ENCODE results near the gene TANGO6. TPM values are rescaled to one million over a fixed set of nuclear protein-coding genes. Genes with fewer than 3 reads are reported as not detected.

TANGO6 gene
- total RNA-seq, 2 experiments from 2014 or later, result 22.7 to 22.8 TPM

- no TSS peak for BruUV-seq (replicated peaks)
- intact Hi-C loops (cut with micrococcal nuclease; ENCODE audit: unreplicated experiment), result no loop called here
- H3K79me2 ChIP-seq (ENCODE audit: insufficient read depth, low read depth, low read length), result no peaks in the 10 kb centered on the region
- no peak overlapping the region for H3K27ac ChIP-seq (ENCODE audit: low read depth, low read length, poor library complexity, severe bottlenecking)
- no peaks in the 10 kb centered on the region for H3K36me3 ChIP-seq (ENCODE audit: insufficient read depth, low read length)
- TF ChIP-seq EZH2phosphoT487 (IDR thresholded peaks at IDR 0.05; ENCODE audit: borderline replicate concordance, low read depth, low read length), result no peak
- TF ChIP-seq CTCF (conservative IDR thresholded peaks at IDR 0.05; ENCODE audit: low read length), result no peak
- no peak overlapping the region for H3K4me3 ChIP-seq (ENCODE audit: low read depth, low read length, poor library complexity, severe bottlenecking)
- H3K4me1 ChIP-seq (ENCODE audit: insufficient read depth, low read length, poor library complexity, severe bottlenecking), result no peaks in the 10 kb centered on the region
- H3K9me3 ChIP-seq (ENCODE audit: low read length), result no peaks in the 10 kb centered on the region
- no peaks in the 10 kb centered on the region for H3K9me2 ChIP-seq (ENCODE audit: insufficient read depth, low read length)
- no peak overlapping the region for H2AFZ ChIP-seq (ENCODE audit: low read length)
- DNase-seq (ENCODE audit: low spot score), result no peak
- no peaks in the 10 kb centered on the region for H4K20me1 ChIP-seq (ENCODE audit: insufficient read depth, low read length)
- ChIA-PET CTCF (ENCODE audit: unreplicated experiment) (no interaction called here), POLR2A (no interaction called here)
- no peak overlapping the region for H3K4me2 ChIP-seq (ENCODE audit: low read length)
These were observed 243.8 kb downstream of the TANGO6 start for GRCh38 chr16:69087161-69087581.

- Histone ChIP-seq H3K27ac (ENCODE audit: low read depth, low read length, poor library complexity, severe bottlenecking) (no peak overlapping the region), H3K4me3 (ENCODE audit: low read depth, low read length, poor library complexity, severe bottlenecking) (no peak overlapping the region), H2AFZ (ENCODE audit: low read length) (no peak overlapping the region), H4K20me1 (ENCODE audit: insufficient read depth, low read length) (no peaks in the 10 kb centered on the region), H3K36me3 (ENCODE audit: insufficient read depth, low read length) (no peaks in the 10 kb centered on the region), H3K4me1 (ENCODE audit: insufficient read depth, low read length, poor library complexity, severe bottlenecking) (no peaks in the 10 kb centered on the region), H3K9me3 (ENCODE audit: low read length) (no peaks in the 10 kb centered on the region), H3K9me2 (ENCODE audit: insufficient read depth, low read length) (no peaks in the 10 kb centered on the region), H3K79me2 (ENCODE audit: insufficient read depth, low read depth, low read length) (no peaks in the 10 kb centered on the region), H3K4me2 (ENCODE audit: low read length) (no peak overlapping the region)
- BruUV-seq (replicated peaks), result no TSS peak
- ChIA-PET CTCF (ENCODE audit: unreplicated experiment) (no interaction called here), POLR2A (no interaction called here)
- intact Hi-C loops (cut with micrococcal nuclease; ENCODE audit: unreplicated experiment), result no loop called here
- no peak for DNase-seq (ENCODE audit: low spot score)
- TF ChIP-seq EZH2phosphoT487 (IDR thresholded peaks at IDR 0.05; ENCODE audit: borderline replicate concordance, low read depth, low read length) (no peak), CTCF (conservative IDR thresholded peaks at IDR 0.05; ENCODE audit: low read length) (no peak)
These were observed 245.4 kb downstream of the TANGO6 start for GRCh38 chr16:69088684-69089083.

GRCh38 chr16:69089091-69089910, 246.0 kb downstream of the TANGO6 start:
- no TSS peak for BruUV-seq (replicated peaks)
- no peak for DNase-seq (ENCODE audit: low spot score)
- POLR2A ChIA-PET, result no interaction called here
- H3K4me3 ChIP-seq (ENCODE audit: low read depth, low read length, poor library complexity, severe bottlenecking), result no peak overlapping the region
- no peaks in the 10 kb centered on the region for H3K9me3 ChIP-seq (ENCODE audit: low read length)
- H3K4me2 ChIP-seq (ENCODE audit: low read length), result no peak overlapping the region
- TF ChIP-seq EZH2phosphoT487 (IDR thresholded peaks at IDR 0.05; ENCODE audit: borderline replicate concordance, low read depth, low read length), result no peak
- TF ChIP-seq CTCF (conservative IDR thresholded peaks at IDR 0.05; ENCODE audit: low read length), result no peak
- no peaks in the 10 kb centered on the region for H3K9me2 ChIP-seq (ENCODE audit: insufficient read depth, low read length)
- no peaks in the 10 kb centered on the region for H3K4me1 ChIP-seq (ENCODE audit: insufficient read depth, low read length, poor library complexity, severe bottlenecking)
- no peak overlapping the region for H3K27ac ChIP-seq (ENCODE audit: low read depth, low read length, poor library complexity, severe bottlenecking)
- H4K20me1 ChIP-seq (ENCODE audit: insufficient read depth, low read length), result no peaks in the 10 kb centered on the region; the same call in 1 of the 2 replicates
- CTCF ChIA-PET (ENCODE audit: unreplicated experiment), result no interaction called here
- H3K79me2 ChIP-seq (ENCODE audit: insufficient read depth, low read depth, low read length), result no peaks in the 10 kb centered on the region
- H2AFZ ChIP-seq (ENCODE audit: low read length), result no peak overlapping the region
- intact Hi-C loops (cut with micrococcal nuclease; ENCODE audit: unreplicated experiment), result no loop called here
- H3K36me3 ChIP-seq (ENCODE audit: insufficient read depth, low read length), result no peaks in the 10 kb centered on the region
